SK-N-SH treated with all-trans-retinoic acid at 6 μM for 48 hours (cell line): Measurements from ENCODE around the gene GALNT4.

Experiments used
- ARNTL ChIP-seq: fragments of 450-650 bp; formaldehyde crosslinking; IDR thresholded peaks from 2 replicates; pipeline ENCODE4 v1.5.0; 2020; ENCODE audit warnings: low read depth, mild to moderate bottlenecking, moderate library complexity, borderline replicate concordance
- GLIS3 ChIP-seq: fragments of 250-450 bp; sonication (Bioruptor Pico); IDR thresholded peaks from 2 replicates; pipeline ENCODE4 v1.5.0; 2020; ENCODE audit warnings: mild to moderate bottlenecking, moderate library complexity
- RARB ChIP-seq: fragments of 250-450 bp; sonication (Bioruptor Pico); IDR thresholded peaks from 2 replicates; pipeline ENCODE4 v1.8.0; 2021; ENCODE audit warnings: mild to moderate bottlenecking, moderate library complexity
- ZC3H10 ChIP-seq: fragments of 250-450 bp; sonication (Bioruptor Pico); IDR thresholded peaks from 2 replicates; pipeline ENCODE4 v1.5.1; 2021; ENCODE audit warnings: mild to moderate bottlenecking, moderate library complexity
- ZFP3 ChIP-seq: fragments of 250-450 bp; sonication (Bioruptor Pico); IDR thresholded peaks from 2 replicates; pipeline ENCODE4 v1.5.0; 2020; ENCODE audit warnings: mild to moderate bottlenecking, moderate library complexity
- ZFP30 ChIP-seq: fragments of 450-650 bp; formaldehyde crosslinking; IDR thresholded peaks from 2 replicates; pipeline ENCODE4 v1.5.0; 2022; ENCODE audit warnings: mild to moderate bottlenecking, moderate library complexity
- ZNF565 ChIP-seq: fragments of 450-650 bp; formaldehyde crosslinking; conservative IDR thresholded peaks from 2 replicates; pipeline ENCODE4 v1.5.0; 2020; ENCODE audit warnings: low read depth, mild to moderate bottlenecking, moderate library complexity
- TF ChIP-seq, protein P1 (sequence below): fragments of 250-450 bp; sonication (Bioruptor Pico); IDR thresholded peaks from 2 replicates; pipeline ENCODE4 v1.8.0; 2020; ENCODE audit warnings: mild to moderate bottlenecking, moderate library complexity, borderline replicate concordance
- TF ChIP-seq, protein P2 (sequence below): fragments of 250-450 bp; sonication (Bioruptor Pico); IDR thresholded peaks from 2 replicates; pipeline ENCODE4 v1.5.1; 2021; ENCODE audit warnings: mild to moderate bottlenecking, moderate library complexity
- TF ChIP-seq, protein P3 (sequence below): fragments of 250-450 bp; sonication (Bioruptor Pico); IDR thresholded peaks from 2 replicates; pipeline ENCODE4 v1.5.1; 2020; ENCODE audit warnings: low read depth, mild to moderate bottlenecking, moderate library complexity

DNA sequence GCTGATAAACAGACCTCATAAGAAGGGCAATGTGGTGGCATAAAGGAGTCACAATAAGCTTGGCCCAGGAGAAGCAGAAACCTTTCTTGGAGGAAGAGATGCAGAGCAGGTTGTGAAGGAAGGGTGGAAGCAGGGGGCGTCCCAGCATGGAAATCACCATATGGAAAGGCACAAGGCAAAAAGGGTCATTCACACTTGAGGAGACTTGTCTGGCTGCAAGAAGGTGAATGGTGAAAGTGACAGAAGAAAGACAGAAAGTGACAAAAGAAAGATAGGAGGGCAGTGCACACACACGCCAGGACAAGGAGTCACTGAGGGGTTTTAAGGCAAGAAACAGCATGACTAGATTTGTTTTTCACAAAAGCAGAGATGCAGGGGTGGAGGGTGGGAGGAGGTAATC is 38.3 kb downstream of the GALNT4 start:
- TF ChIP-seq, protein P1, sequence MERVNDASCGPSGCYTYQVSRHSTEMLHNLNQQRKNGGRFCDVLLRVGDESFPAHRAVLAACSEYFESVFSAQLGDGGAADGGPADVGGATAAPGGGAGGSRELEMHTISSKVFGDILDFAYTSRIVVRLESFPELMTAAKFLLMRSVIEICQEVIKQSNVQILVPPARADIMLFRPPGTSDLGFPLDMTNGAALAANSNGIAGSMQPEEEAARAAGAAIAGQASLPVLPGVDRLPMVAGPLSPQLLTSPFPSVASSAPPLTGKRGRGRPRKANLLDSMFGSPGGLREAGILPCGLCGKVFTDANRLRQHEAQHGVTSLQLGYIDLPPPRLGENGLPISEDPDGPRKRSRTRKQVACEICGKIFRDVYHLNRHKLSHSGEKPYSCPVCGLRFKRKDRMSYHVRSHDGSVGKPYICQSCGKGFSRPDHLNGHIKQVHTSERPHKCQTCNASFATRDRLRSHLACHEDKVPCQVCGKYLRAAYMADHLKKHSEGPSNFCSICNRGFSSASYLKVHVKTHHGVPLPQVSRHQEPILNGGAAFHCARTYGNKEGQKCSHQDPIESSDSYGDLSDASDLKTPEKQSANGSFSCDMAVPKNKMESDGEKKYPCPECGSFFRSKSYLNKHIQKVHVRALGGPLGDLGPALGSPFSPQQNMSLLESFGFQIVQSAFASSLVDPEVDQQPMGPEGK (CRISPR knock-in tag) = no peak
- TF ChIP-seq GLIS3 (no peak), ZC3H10 (CRISPR knock-in tag) (no peak), ARNTL (CRISPR knock-in tag) (no peak), ZFP3 (no peak), ZFP30 (no peak), ZNF565 (CRISPR knock-in tag) (no peak), RARB (CRISPR knock-in tag) (no peak)
- TF ChIP-seq, protein P2, sequence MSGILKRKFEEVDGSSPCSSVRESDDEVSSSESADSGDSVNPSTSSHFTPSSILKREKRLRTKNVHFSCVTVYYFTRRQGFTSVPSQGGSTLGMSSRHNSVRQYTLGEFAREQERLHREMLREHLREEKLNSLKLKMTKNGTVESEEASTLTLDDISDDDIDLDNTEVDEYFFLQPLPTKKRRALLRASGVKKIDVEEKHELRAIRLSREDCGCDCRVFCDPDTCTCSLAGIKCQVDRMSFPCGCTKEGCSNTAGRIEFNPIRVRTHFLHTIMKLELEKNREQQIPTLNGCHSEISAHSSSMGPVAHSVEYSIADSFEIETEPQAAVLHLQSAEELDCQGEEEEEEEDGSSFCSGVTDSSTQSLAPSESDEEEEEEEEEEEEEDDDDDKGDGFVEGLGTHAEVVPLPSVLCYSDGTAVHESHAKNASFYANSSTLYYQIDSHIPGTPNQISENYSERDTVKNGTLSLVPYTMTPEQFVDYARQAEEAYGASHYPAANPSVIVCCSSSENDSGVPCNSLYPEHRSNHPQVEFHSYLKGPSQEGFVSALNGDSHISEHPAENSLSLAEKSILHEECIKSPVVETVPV (CRISPR knock-in tag) = no peak
- TF ChIP-seq, protein P3, sequence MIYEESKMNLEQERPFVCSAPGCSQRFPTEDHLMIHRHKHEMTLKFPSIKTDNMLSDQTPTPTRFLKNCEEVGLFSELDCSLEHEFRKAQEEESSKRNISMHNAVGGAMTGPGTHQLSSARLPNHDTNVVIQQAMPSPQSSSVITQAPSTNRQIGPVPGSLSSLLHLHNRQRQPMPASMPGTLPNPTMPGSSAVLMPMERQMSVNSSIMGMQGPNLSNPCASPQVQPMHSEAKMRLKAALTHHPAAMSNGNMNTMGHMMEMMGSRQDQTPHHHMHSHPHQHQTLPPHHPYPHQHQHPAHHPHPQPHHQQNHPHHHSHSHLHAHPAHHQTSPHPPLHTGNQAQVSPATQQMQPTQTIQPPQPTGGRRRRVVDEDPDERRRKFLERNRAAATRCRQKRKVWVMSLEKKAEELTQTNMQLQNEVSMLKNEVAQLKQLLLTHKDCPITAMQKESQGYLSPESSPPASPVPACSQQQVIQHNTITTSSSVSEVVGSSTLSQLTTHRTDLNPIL = no peak
